ENCODE data around the gene COBL. TPM values are rescaled to one million over a fixed set of nuclear protein-coding genes. Genes with fewer than 3 reads are reported as not detected.

Gene COBL, protein sequence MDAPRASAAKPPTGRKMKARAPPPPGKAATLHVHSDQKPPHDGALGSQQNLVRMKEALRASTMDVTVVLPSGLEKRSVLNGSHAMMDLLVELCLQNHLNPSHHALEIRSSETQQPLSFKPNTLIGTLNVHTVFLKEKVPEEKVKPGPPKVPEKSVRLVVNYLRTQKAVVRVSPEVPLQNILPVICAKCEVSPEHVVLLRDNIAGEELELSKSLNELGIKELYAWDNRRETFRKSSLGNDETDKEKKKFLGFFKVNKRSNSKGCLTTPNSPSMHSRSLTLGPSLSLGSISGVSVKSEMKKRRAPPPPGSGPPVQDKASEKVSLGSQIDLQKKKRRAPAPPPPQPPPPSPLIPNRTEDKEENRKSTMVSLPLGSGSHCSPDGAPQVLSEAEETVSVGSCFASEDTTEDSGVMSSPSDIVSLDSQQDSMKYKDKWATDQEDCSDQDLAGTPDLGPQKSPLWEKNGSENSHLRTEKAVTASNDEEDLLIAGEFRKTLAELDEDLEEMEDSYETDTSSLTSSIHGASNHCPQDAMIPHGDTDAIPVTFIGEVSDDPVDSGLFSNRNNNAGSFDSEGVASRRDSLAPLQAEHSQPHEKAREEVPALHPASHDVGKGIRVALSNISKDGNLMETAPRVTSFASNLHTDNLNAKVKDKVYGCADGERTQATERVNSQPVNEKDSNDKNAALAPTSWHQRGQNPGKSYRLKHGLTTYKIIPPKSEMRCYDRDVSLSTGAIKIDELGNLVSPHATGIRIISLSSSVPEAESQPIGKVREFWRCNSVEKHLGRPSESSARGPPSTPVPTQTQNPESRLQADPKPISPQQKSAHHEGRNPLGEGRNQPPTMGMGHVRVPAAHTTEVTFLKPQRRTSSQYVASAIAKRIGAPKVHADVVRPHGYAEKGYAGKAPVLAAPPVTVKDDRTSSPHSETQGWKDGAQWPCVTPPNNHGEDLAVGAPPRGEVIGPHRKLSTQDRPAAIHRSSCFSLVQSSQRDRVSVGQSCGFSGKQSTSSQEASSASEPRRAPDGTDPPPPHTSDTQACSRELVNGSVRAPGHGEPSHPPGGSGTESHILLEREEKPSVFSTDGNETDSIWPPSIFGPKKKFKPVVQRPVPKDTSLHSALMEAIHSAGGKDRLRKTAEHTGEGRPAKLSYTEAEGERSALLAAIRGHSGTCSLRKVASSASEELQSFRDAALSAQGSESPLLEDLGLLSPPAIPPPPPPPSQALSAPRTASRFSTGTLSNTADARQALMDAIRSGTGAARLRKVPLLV
- 53.2 TPM for total RNA-seq

- Histone ChIP-seq H3K9me3 (ENCODE audit: control insufficient read depth in 3 of 3, low read length in 3 of 3) (no peaks in the 10 kb centered on the region), H3K27ac (ENCODE audit: low read depth, low read length) (peak within 1 kb of the TSS; percentile 68), H3K27me3 (ENCODE audit: control insufficient read depth in 3 of 3, insufficient read depth in 3 of 3, low read length in 3 of 3) (peaks cover 0 to 5% (median 0%) of the 10 kb centered on the region in 3 donors), H3K36me3 (ENCODE audit: control insufficient read depth in 3 of 3, insufficient read depth in 3 of 3, low read length in 3 of 3) (no peaks in the 10 kb centered on the region), H3K4me1 (ENCODE audit: control insufficient read depth in 3 of 3, insufficient read depth in 3 of 3, low read length in 3 of 3) (peaks cover 13 to 16% (median 15%) of the 10 kb centered on the region in 3 donors), H3K4me3 (ENCODE audit: low read length in 3 of 3) (peak within 1 kb of the TSS; percentile 73 to 91 (median 83)), H3K9ac (ENCODE audit: low read depth in 1 of 3, low read length in 3 of 3) (peak within 1 kb of the TSS; percentile 84 to 91 (median 91))
Observed at GRCh38 chr7:51316666-51317581, at the start of gene COBL. COBL (minus strand) TSS chr7:51316809; CDS start chr7:51316633, 176 bp downstream.

DNA sequence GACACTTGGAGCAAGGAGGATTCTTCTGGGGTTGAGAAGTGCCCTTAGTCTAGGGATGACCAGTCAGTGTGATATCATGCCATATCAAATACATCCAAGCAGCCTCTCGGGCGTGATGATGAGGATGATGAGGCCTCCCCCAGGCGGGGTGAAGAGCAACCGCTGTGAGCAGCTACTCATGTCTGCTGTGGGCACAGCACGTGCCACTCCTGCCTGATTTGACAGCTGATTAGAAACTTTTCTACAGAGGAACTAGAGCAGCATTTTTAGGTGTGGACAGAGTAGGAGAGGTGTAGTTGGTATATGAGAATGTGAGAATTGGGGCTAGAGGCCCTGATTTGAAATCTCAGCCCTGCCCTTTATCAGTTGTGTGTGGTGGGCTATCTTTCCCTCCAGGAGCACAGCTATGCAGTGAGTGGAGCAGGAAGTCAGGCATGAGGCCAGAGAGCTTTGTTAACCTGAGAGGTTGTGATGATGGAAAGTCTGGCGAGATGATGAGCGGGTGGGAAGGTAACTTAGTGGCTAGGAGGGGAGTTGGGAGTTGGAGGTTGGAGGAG lies 49.6 kb upstream of the COBL start:
- H3K9ac ChIP-seq (ENCODE audit: low read depth in 1 of 3, low read length in 3 of 3), result no peak overlapping the region
- H3K36me3 ChIP-seq (ENCODE audit: control insufficient read depth in 3 of 3, insufficient read depth in 3 of 3, low read length in 3 of 3), result no peaks in the 10 kb centered on the region
- no peak overlapping the region for H3K27ac ChIP-seq (ENCODE audit: low read depth, low read length)
- H3K27me3 ChIP-seq (ENCODE audit: control insufficient read depth in 3 of 3, insufficient read depth in 3 of 3, low read length in 3 of 3), result no peaks in the 10 kb centered on the region
- no peaks in the 10 kb centered on the region for H3K9me3 ChIP-seq (ENCODE audit: control insufficient read depth in 3 of 3, low read length in 3 of 3)
- peaks cover 0 to 4% (median 2%) of the 10 kb centered on the region in 3 donors for H3K4me1 ChIP-seq (ENCODE audit: control insufficient read depth in 3 of 3, insufficient read depth in 3 of 3, low read length in 3 of 3)
- no peak overlapping the region for H3K4me3 ChIP-seq (ENCODE audit: low read length in 3 of 3)

- peaks cover 0 to 4% (median 0%) of the 10 kb centered on the region in 3 donors for H3K4me1 ChIP-seq (ENCODE audit: control insufficient read depth in 3 of 3, insufficient read depth in 3 of 3, low read length in 3 of 3)
- H3K9ac ChIP-seq (ENCODE audit: low read depth in 1 of 3, low read length in 3 of 3), result no peak overlapping the region
- no peaks in the 10 kb centered on the region for H3K36me3 ChIP-seq (ENCODE audit: control insufficient read depth in 3 of 3, insufficient read depth in 3 of 3, low read length in 3 of 3)
- no peaks in the 10 kb centered on the region for H3K9me3 ChIP-seq (ENCODE audit: control insufficient read depth in 3 of 3, low read length in 3 of 3)
- no peak overlapping the region for H3K4me3 ChIP-seq (ENCODE audit: low read length in 3 of 3)
- no peak overlapping the region for H3K27ac ChIP-seq (ENCODE audit: low read depth, low read length)
- no peaks in the 10 kb centered on the region for H3K27me3 ChIP-seq (ENCODE audit: control insufficient read depth in 3 of 3, insufficient read depth in 3 of 3, low read length in 3 of 3)
Observed at GRCh38 chr7:51357821-51358220, 41.2 kb upstream of the COBL start.

- Histone ChIP-seq H3K9me3 (ENCODE audit: control insufficient read depth in 3 of 3, low read length in 3 of 3) (no peaks in the 10 kb centered on the region), H3K36me3 (ENCODE audit: control insufficient read depth in 3 of 3, insufficient read depth in 3 of 3, low read length in 3 of 3) (no peaks in the 10 kb centered on the region), H3K4me3 (ENCODE audit: low read length in 3 of 3) (no peak overlapping the region), H3K27ac (ENCODE audit: low read depth, low read length) (no peak overlapping the region), H3K27me3 (ENCODE audit: control insufficient read depth in 3 of 3, insufficient read depth in 3 of 3, low read length in 3 of 3) (no peaks in the 10 kb centered on the region), H3K9ac (ENCODE audit: low read depth in 1 of 3, low read length in 3 of 3) (no peak overlapping the region), H3K4me1 (ENCODE audit: control insufficient read depth in 3 of 3, insufficient read depth in 3 of 3, low read length in 3 of 3) (peaks cover 0 to 4% (median 0%) of the 10 kb centered on the region in 3 donors)
Observed at GRCh38 chr7:51356849-51357516, 40.4 kb upstream of the COBL start.

DNA sequence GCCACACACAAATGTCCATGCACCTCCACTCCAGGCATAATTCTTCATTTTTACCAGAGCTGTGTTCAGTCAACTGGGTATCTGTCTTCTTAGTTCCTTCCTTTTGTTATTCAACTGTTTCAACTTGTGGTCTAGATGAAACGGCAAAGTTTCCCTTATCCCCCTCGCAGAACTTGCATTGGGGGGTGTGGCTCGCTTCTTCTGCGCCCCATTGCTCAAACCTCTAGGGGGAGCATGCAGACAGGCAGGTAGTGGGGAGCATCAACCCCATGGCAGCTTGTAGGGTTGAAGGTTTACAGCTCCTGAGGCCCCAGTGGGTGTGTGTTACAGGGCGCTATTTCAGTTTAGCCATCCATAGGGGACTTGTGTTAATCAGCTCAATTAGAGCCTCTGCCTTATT lies 38.3 kb upstream of the COBL start:
- no peak overlapping the region for H3K9ac ChIP-seq (ENCODE audit: low read depth in 1 of 3, low read length in 3 of 3)
- no peak overlapping the region for H3K27ac ChIP-seq (ENCODE audit: low read depth, low read length)
- H3K27me3 ChIP-seq (ENCODE audit: control insufficient read depth in 3 of 3, insufficient read depth in 3 of 3, low read length in 3 of 3), result no peaks in the 10 kb centered on the region
- peaks cover 4 to 10% (median 6%) of the 10 kb centered on the region in 3 donors for H3K4me1 ChIP-seq (ENCODE audit: control insufficient read depth in 3 of 3, insufficient read depth in 3 of 3, low read length in 3 of 3)
- no peak overlapping the region for H3K4me3 ChIP-seq (ENCODE audit: low read length in 3 of 3)
- no peaks in the 10 kb centered on the region for H3K9me3 ChIP-seq (ENCODE audit: control insufficient read depth in 3 of 3, low read length in 3 of 3)
- H3K36me3 ChIP-seq (ENCODE audit: control insufficient read depth in 3 of 3, insufficient read depth in 3 of 3, low read length in 3 of 3), result no peaks in the 10 kb centered on the region

- H3K36me3 ChIP-seq (ENCODE audit: control insufficient read depth in 3 of 3, insufficient read depth in 3 of 3, low read length in 3 of 3), result no peaks in the 10 kb centered on the region
- H3K27me3 ChIP-seq (ENCODE audit: control insufficient read depth in 3 of 3, insufficient read depth in 3 of 3, low read length in 3 of 3), result no peaks in the 10 kb centered on the region
Observed at GRCh38 chr7:51354434-51354833, 37.8 kb upstream of the COBL start.

DNA sequence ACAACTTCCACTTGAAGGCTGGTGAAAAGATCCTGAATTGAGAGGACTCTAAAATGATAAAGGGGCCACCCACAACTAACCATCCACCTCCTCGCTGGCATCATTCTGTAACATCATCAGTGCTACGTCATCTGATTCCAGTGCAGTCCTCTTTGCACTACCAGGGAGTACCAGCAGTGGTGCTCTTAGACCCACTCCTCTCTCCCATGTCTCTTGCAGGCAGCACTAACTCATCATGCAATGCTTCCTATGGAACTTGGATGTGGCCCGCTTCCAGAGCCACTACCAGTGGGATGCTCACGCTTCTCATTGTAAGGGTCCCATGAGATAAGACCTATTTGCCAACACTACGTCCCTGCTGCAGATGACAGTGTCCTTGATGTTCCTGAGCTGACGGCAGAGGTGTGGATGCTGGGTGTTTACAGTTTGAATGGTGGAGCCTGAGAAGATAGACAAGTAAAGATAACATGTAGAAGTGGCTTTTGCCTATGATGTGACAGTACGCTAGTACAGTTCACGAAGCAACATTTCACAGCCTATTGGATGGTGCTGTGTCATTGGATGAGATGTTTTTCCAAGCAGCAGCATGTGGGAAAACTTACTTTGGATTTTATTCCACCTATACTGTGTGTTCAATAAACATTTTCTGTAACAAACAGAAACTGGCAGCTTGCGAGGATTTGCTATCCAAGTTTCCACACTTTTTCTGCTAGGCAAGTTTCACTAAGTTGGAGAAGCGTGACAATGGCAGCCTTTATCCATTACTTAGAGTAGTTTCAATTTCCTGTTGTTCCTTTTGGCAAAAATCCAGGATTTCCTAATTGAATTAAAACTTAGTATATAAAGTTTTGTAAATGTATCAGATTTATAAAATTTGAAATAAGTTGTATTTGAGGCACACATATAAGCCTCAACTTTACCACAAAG lies 35.8 kb upstream of the COBL start:
- Histone ChIP-seq H3K27ac (ENCODE audit: low read depth, low read length) (no peak overlapping the region), H3K36me3 (ENCODE audit: control insufficient read depth in 3 of 3, insufficient read depth in 3 of 3, low read length in 3 of 3) (no peaks in the 10 kb centered on the region), H3K4me1 (ENCODE audit: control insufficient read depth in 3 of 3, insufficient read depth in 3 of 3, low read length in 3 of 3) (peaks cover 6 to 12% (median 7%) of the 10 kb centered on the region in 3 donors), H3K4me3 (ENCODE audit: low read length in 3 of 3) (no peak overlapping the region), H3K9me3 (ENCODE audit: control insufficient read depth in 3 of 3, low read length in 3 of 3) (no peaks in the 10 kb centered on the region), H3K27me3 (ENCODE audit: control insufficient read depth in 3 of 3, insufficient read depth in 3 of 3, low read length in 3 of 3) (no peaks in the 10 kb centered on the region), H3K9ac (ENCODE audit: low read depth in 1 of 3, low read length in 3 of 3) (no peak overlapping the region)

More at GRCh38 chr7:51354434-51354833, 37.8 kb upstream of the COBL start:
- Histone ChIP-seq H3K9me3 (ENCODE audit: control insufficient read depth in 3 of 3, low read length in 3 of 3) (no peaks in the 10 kb centered on the region), H3K4me3 (ENCODE audit: low read length in 3 of 3) (no peak overlapping the region), H3K27ac (ENCODE audit: low read depth, low read length) (no peak overlapping the region), H3K4me1 (ENCODE audit: control insufficient read depth in 3 of 3, insufficient read depth in 3 of 3, low read length in 3 of 3) (peaks cover 6 to 12% (median 7%) of the 10 kb centered on the region in 3 donors), H3K9ac (ENCODE audit: low read depth in 1 of 3, low read length in 3 of 3) (no peak overlapping the region)

- H3K4me1 ChIP-seq (ENCODE audit: control insufficient read depth in 3 of 3, insufficient read depth in 3 of 3, low read length in 3 of 3), result peaks cover 6 to 8% (median 7%) of the 10 kb centered on the region in 3 donors
- H3K27ac ChIP-seq (ENCODE audit: low read depth, low read length), result no peak overlapping the region
- no peaks in the 10 kb centered on the region for H3K27me3 ChIP-seq (ENCODE audit: control insufficient read depth in 3 of 3, insufficient read depth in 3 of 3, low read length in 3 of 3)
- no peak overlapping the region for H3K9ac ChIP-seq (ENCODE audit: low read depth in 1 of 3, low read length in 3 of 3)
- H3K4me3 ChIP-seq (ENCODE audit: low read length in 3 of 3), result no peak overlapping the region
- no peaks in the 10 kb centered on the region for H3K36me3 ChIP-seq (ENCODE audit: control insufficient read depth in 3 of 3, insufficient read depth in 3 of 3, low read length in 3 of 3)
- H3K9me3 ChIP-seq (ENCODE audit: control insufficient read depth in 3 of 3, low read length in 3 of 3), result no peaks in the 10 kb centered on the region
Observed at GRCh38 chr7:51351661-51352060, 35.1 kb upstream of the COBL start.

Data from skeletal muscle tissue (tissue), 4 donors.